ENCODE measurements around the gene PTAFR.

Gene PTAFR

DNA sequence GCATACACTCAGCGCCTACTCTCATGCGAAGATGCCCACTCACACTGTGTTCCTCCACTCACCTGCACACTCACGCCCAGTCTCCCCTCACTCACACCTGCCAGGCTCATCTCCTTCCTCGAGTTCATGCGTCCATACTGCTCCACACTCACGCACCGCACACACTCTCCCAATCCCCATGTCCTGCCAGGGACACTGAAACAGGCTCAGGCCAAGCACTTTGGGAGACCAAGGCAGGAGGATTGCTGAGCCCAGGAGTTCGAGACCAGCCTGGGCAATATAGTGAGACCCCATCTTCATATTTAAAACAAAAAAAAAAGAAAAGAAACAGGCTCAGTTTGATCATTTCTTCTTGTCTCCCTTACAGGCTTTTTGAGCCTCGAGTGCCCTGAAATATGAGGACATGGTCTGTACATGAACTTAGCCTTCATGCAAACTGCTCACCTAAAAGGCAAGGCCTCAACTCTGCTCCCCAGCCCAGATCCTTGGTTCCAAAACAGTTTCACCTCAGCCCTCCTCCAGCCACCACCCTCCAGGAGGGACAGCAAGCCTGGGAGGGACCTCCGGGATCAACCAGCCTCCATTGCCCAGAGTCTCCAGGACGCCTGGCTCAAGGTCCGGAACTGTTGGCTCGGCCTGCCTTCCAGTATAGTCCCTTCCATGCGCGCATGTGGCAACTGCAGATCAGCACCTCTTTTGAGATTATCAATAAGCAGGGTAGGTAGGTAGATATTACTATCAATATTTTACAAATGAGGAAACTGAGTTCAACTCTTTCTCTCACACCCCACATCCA lies 2.4 kb upstream of the PTAFR start:
- no peak for DNase-seq (ENCODE audit: insufficient read length, low spot score)
- FAIRE-seq = no peak

DNA sequence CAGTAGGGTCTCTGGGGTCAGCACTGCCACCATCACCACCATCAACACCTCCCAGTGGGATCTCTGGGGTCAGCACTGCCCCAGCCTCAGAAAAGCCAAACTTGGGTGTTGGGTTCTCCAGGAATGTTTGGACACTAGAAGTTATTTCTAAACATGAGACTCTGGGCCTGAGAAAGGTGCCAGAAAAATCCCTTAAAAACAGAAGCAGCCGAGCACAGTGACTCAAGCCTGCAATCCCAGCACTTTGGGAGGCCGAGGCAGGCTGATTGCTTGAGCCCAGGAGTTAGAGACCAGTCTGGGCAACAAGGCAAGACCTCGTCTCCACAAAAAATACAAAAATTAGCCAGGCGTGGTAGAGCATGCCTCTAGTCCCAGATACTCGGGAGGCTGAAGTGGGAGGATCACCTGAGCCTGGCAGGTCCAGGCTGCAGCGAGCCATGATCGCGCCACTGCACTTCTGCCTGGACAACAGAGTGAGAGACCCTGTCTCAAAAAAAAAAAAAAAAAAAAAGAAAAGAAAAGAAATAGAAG lies 470 bp downstream of the PTAFR start:
- FAIRE-seq (no peak), DNase-seq (ENCODE audit: insufficient read length, low spot score) (no peak)

DNA sequence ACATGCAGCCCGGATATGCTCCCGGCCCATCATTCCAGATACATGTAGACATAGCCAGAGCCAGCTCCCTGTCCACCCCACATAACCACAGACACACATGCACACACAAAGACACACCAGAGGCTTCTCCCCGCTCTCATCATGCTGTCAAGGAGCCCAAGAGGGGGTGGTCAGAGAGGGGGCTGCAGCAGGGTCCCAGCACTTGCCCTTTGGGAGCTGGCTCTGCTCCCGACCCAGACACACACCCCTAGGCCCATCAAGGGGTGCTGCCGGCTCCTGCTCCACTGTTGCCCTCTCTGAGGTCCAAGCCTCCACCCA lies 2.6 kb downstream of the PTAFR start:
- no peak for DNase-seq (ENCODE audit: insufficient read length, low spot score)
- FAIRE-seq = no peak

DNA sequence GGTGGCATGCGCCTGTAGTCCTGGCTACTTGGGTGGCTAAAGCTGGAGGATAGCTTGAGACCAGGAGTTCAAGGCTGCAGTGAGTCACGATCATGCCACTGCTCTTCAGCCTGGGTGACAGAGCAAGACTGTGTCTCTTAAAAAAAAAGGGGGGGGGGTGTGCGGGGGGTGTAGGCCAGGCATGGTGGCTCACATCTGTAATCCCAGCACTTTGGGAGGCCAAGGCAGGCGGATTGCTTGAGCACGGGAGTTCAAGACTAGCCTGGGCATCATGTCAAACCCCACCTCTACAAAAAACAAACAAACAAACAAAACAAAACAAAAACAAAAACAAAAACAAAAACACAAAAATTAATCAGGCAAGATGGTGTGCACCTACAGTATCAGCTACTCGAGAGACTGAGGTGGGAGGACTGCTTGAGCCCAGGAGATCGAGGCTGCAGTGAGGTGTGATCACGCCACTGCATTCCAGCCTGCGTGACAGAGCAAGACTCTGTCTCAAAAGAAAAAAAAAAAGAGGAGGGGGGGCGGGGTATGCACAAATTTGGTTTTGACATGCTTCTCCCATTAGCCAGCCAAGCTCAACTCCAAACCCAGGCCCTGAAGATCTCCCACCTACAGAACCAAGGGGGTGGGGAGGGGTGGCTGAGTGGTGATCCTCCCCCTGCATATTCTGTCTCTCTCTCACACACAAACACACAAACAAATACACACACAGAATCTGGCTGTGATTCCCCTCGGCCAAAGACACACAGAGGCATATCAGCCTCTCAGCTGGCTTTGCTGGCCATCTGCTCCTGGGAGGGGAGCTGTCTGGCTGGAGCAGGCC lies 3.1 kb downstream of the PTAFR start:
- DNase-seq (ENCODE audit: insufficient read length, low spot score) = no peak

DNA sequence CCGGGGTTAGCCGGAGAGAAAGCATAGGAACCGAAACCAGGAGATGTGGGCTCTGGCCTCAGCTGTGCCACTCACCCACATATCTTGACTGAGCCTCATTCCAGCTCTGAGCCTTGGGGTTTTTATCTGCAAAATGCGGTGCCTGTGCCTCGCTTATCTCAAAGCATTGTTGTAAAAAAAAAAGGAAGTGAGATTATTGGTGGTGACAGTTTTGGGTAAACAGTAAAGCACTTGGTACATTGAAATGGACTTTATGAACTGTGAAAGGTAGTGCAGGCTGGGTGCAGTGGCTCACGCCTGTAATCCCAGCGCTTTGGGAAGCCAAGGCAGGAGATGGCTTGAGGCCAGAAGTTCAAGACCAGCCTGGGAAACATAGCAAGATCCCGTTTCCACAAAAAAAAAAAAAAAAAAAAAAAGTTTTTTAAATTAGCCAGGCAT lies 3.8 kb downstream of the PTAFR start:
- no peak for DNase-seq (ENCODE audit: insufficient read length, low spot score)
- FAIRE-seq = no peak

More for the DNA sequence above, 3.1 kb downstream of the PTAFR start:
- FAIRE-seq = no peak

DNA sequence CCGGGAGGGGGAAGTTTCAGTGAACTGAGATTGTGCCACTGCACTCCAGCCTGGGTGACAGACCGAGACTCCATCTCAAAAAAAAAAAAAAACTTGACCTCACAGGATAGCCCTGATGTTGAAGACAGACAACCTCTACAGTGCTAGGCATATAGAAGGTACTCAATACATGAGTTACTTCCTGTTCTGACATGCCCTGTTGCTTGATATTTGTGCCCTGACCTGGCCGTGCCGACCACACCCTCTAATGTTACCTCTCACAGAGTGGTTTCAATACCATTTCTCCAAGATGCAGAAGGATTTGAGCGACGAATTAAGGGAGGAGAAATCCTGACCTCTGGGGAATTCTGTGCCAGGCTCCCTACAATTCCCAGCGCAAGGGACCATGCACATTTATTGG lies 5.2 kb downstream of the PTAFR start:
- no peak for FAIRE-seq

DNA sequence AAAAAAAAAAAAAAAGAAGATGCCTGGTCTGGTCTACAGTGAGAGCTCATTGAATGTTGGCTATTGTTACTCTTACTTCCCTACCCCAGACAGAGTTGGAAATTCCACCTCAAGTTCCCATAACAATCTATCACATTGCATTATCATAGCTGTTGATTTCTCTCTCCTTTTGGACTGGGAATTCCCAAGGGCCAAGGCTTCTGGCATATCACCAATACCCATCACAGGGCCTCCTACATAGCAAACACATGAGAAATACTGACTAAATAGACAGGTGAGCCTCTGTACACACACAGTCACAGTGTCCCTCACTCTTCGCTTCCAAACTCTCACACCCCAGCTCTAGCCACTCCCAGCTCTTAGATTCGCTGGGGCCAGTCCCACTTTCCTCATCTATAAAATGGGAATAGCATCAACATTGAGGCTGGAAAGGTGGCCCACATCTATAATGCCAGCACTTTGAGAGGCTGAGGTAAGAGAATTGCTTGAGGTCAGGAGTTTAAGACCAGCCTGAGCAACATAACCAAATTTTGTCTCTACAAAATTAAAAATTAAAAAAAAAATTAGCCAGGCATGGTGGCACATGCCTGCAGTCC lies 6.4 kb downstream of the PTAFR start:
- no peak for FAIRE-seq
- DNase-seq (ENCODE audit: insufficient read length, low spot score) = no peak

More for the DNA sequence above, 5.2 kb downstream of the PTAFR start:
- no peak for DNase-seq (ENCODE audit: insufficient read length, low spot score)

DNA sequence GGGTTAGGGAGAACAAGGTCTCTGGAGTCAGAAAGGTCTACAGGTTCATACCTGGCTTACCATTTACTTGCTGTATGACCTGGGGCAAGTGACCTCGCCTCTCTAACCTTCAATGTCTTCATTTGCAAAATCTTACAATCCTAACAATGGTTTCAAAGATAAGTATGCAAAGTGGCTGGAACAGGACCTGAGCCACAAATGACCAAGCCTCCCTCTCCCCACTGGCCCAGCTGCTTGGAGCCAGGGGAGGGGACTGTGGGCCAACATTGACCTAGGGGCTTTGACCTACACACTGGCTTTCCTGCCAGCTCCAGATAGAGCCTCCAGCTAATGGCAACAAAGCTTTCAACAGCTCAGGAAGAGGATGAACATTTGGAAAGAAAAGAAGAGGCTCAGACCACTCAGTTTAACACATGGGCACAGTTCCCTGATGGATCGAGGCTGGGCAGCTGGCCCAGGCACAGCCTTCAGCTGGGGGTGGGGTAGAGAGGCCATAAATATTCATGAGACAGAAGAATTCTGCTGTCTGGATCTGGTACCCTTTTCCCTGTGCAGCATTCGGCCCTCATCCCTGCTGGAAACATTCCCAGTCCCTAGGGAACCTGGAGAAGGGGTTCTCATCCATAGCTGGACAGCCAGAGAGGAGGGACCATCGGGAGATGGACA lies 12.9 kb downstream of the PTAFR start:
- no peak for FAIRE-seq
- no peak for DNase-seq (ENCODE audit: insufficient read length, low spot score)

DNA sequence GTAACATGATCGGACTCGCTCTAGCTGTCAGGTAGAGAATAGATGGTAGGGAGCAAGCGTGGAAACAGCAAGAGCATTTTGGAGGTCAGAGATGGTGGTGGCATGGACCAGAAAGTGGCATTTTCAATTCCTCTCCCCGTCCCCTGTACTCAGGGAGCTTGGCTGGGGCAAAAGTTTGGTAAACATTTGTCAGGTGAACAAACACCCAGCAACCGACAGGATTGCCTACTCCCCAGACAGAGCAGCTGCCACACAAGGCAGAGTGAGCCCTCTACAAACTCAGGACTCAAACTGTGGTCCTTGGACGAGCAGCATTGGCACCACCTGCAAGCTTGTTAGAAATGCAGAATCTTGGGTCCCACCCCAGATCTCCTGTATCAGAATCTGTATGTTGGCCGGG lies 14.3 kb downstream of the PTAFR start:
- FAIRE-seq (no peak), DNase-seq (ENCODE audit: insufficient read length, low spot score) (no peak)

DNA sequence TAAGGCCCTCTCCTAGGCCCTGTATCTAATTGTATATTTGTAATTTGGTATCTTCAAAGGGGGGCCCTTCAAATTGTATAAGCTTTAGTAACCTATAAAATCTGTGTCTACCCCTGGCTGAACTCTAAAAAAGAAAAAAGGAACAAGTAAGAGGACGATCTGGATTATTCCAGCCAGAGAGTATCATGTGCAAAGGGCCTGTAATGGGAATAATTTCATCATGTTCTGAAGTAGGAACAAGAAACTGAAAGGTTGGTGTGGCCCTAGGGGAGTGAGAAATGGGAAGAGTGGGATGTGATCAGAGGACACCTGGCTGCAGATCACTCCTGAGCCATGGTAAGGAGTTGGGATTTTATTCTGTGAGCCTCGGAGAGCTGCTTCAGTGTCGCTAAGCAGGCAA lies 14.7 kb downstream of the PTAFR start:
- DNase-seq (ENCODE audit: insufficient read length, low spot score) (no peak), FAIRE-seq (no peak)

DNA sequence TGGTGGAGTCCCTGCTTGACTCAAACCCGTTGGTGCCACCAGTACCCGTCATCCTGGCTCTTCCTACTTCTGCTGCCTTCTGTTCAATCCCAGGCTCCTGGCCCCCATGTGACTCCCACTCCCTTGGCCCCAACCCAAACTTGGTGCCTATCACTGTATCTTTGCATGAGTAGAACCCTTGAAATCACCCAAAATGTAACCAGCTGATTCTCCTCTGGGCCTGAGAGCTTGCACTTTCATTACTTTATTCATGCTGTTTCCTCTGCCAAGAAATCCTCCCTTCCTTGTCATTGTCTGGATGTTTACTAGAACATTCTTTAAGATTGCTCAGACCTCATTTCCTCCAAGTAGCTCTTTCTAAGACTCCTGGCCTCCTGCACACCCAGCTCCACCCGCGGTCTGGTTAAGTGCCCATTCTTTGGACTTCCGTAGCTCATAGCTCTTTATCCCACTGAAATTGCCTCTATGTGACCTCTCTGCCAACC lies 15.7 kb downstream of the PTAFR start:
- DNase-seq (ENCODE audit: insufficient read length, low spot score) (no peak), FAIRE-seq (no peak)

DNA sequence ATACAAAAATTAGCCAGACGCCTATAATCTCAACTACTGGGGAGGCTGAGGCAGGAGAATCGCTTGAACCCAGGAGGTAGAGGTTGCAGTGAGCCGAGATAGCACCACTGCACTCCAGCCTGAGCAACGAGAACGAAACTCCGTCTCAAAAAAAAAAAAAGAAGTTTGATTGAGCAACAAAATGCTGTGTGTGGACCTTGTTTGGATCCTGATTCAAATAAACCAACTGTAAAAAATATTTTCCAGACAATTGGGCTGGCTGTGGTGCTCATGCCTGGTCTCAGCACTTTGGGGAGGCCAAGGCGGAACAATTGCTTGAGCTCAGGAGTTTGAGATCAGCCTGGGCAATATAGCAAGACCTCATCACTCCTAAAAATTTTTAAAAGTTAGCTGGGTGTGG lies 16.8 kb downstream of the PTAFR start:
- no peak for DNase-seq (ENCODE audit: insufficient read length, low spot score)
- FAIRE-seq = no peak

DNA sequence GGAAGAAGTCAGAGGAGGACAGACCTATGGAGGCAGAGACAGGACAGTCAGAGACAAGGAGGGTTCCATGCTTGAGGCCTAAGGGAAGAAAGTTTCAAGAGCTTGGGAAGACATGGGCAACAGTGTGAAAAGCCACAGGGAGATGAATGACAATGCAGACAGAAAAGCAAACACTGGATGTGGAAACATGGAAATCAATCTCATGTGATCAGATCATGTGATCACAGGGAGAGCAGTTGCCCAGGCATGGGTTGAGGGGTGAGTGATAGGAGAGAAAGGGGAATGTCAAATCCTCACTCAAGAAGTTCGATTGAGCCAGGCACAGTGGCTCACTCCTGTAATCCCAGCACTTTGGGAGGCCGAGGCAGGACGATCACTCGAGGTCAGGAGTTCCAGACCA lies 17.2 kb downstream of the PTAFR start:
- no peak for DNase-seq (ENCODE audit: insufficient read length, low spot score)
- no peak for FAIRE-seq

DNA sequence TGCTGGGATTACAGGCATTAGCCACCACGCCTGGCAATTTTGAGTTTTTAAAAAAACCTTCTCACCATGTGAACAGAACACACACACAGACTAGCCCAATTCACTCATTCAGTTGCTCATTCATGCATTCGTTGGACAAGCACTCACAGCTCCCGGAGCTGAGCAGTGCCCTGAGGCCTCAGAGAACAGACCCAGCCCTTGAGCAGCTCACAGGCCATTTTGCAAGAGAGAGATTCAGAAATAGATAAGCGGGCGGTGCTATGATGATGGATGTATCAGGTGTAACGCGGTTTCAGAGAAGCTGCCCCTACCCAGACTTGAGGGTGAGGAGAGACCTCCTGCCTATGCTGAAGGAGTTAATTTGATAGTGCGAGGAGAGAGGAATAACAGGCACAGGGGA lies 18.6 kb downstream of the PTAFR start:
- no peak for FAIRE-seq
- DNase-seq (ENCODE audit: insufficient read length, low spot score) = no peak

DNA sequence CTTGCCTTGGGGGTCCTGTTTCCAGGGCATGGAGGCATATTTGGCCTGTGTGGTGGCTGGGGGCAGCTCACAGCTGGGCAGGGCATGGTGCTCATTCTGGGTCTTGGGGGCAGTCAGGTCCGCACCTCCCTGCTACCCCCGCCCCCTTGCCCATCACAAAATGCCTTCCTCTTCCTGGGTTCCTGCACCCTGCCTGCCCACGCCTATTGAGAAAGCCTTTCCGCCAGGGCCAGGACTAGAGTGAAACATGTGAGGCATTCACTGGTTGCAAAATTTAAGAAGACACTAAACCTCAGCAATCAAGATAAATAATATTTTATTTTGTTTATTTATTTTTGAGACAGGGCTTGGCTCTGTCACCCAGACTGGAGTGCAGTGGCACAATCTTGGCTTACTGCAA lies 19.7 kb downstream of the PTAFR start:
- no peak for FAIRE-seq

DNA sequence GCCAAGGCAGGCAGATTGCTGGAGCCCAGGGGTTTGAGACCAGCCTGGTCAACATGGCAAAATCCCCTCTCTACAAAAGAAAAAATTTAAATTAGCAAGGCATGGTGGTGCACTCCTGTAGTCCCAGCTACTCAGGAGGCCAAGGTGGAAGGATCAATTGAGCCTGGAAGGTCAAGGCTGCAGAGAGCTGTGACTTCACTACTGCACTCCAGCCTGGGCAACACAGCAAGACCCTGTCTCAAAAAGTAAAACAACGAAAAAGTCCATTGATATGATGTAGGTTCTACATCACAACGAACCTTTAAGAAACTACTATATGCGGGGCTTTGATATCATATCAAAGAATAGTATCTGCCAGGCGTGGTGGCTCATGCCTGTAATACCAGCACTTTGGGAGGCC lies 20.9 kb downstream of the PTAFR start:
- no peak for DNase-seq (ENCODE audit: insufficient read length, low spot score)
- FAIRE-seq = no peak

More for the DNA sequence above, 19.7 kb downstream of the PTAFR start:
- no peak for DNase-seq (ENCODE audit: insufficient read length, low spot score)

DNA sequence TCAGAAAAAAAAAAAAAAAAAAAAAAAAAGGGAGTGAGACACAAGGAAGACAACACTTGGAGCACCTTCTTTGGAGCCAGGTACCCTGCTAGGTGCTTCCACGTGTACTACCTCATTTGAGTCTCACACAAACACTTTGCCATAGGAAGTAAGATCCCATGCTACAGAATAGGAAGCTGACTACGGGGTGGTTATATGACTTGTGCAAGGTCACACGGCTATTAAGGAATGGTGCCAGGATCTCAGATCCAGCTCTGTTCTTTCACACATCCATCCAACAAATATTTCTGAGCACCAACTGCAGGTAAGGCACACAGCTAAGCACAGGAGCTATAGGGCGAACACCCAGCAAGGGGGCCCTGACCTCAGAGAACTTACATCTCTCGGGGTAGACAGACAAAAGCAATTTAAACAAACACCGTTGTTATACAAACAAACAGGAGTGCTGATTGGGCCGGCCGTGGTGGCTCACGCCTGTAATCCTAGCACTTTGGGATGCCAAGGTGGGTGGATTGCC lies 22.4 kb downstream of the PTAFR start:
- DNase-seq (ENCODE audit: insufficient read length, low spot score) (no peak), FAIRE-seq (no peak)

DNA sequence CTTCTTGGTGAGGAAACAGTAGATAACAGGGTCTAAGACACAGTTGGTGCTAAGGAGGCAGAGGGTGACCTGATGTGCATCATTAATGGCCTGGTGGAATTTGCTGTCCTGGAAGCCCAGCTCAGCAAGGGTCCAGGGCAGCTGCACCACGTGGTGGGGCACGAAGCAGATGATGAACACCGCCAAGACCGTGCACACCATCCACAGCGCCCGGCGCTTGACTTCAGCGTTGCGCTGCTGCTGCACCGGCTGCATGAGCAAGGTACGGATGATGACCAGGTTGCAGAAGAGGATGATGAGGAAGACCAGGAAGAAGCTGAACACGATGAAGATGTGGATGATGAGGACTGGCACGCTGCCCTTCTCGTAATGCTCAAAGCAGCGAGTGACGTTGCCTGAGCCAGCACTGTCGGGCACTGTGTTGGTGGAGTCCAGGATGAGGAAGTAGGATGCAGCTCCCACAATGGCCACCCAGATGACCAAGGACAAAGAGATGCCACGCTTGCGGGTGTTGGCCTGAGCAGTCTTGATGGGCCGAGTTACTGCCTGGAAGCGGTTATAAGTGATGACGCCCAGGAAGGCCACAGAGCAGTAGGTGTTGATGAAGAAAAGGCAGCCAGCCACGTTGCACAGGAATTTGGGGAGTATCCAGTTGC lies 26.2 kb downstream of the PTAFR start:
- FAIRE-seq (no peak), DNase-seq (ENCODE audit: insufficient read length, low spot score) (no peak)

DNA sequence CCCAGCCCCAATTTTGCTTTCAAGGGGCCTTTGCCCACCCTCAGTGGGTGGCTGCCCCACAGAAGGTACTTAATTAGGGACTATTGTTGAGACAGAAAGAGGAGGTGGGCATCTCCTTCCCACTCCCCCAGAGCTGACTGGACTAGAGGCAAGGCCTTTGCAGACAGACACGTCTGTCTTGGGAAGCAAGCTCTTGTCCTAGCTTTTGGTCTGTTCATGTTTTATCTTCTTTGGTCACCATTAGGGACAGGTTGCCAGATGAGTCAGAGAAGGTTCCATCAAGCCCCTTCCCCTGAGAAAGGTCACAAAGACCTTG lies 27.7 kb downstream of the PTAFR start:
- no peak for DNase-seq (ENCODE audit: insufficient read length, low spot score)
- no peak for FAIRE-seq

Data from HTR-8/SVneo (cell line).